ENCODE measurements around the gene STARD4. TPM values are rescaled to one million over a fixed set of nuclear protein-coding genes. Genes with fewer than 3 reads are reported as not detected.

Gene STARD4
- total RNA-seq, 1 donor from 2014 or later = 110 TPM

- no peak for DNase-seq (ENCODE audit: low spot score)
These were observed 40.2 kb downstream of the STARD4 start for GRCh38 chr5:111472096-111472495.

- no peak for DNase-seq (ENCODE audit: low spot score)
These were observed 42.4 kb downstream of the STARD4 start for GRCh38 chr5:111469903-111470302.

GRCh38 chr5:111469293-111469896 is 42.9 kb downstream of the STARD4 start:
- peak; percentile 27 for DNase-seq (ENCODE audit: low spot score)

- no peak for DNase-seq (ENCODE audit: low spot score)
These were observed 49.0 kb downstream of the STARD4 start for GRCh38 chr5:111463311-111463710.

GRCh38 chr5:111461934-111462333 is 50.4 kb downstream of the STARD4 start:
- no peak for DNase-seq (ENCODE audit: low spot score)

GRCh38 chr5:111461255-111461671 is 51.1 kb downstream of the STARD4 start:
- DNase-seq (ENCODE audit: low spot score) = peak; percentile 39

GRCh38 chr5:111454776-111455175 is 57.6 kb downstream of the STARD4 start:
- no peak for DNase-seq (ENCODE audit: low spot score)

- peak; percentile 67 for DNase-seq (ENCODE audit: low spot score)
These were observed 58.1 kb downstream of the STARD4 start for GRCh38 chr5:111454198-111454622.

GRCh38 chr5:111453747-111454146 is 58.6 kb downstream of the STARD4 start:
- peak; percentile 44 for DNase-seq (ENCODE audit: low spot score)

GRCh38 chr5:111453295-111453694 is 59.0 kb downstream of the STARD4 start:
- DNase-seq (ENCODE audit: low spot score) = peak; percentile 49

- DNase-seq (ENCODE audit: low spot score) = no peak
These were observed 64.5 kb downstream of the STARD4 start for GRCh38 chr5:111447822-111448221.

GRCh38 chr5:111447099-111447498 is 65.2 kb downstream of the STARD4 start:
- DNase-seq (ENCODE audit: low spot score) = no peak

Other genes starting within 250 kb of the STARD4 start
- gene NREP, start 244.7 kb upstream of the STARD4 start, total RNA-seq (ENCODE audit: insufficient read depth, low replicate concordance) = 216 TPM

Data from umbilical cord (tissue), 2 donors.